Fibroblast of lung (primary cell): ENCODE measurements around the gene YJEFN3.

ENCODE experiments used
- CTCF ChIP-seq, 2 donors: IDR thresholded peaks in 1 of 2; conservative IDR thresholded peaks in 1 of 2; 1 replicate in 1 of 2; 2 replicates in 1 of 2; pipeline ENCODE4 v1.5.1; 2011 to 2012; ENCODE audit warnings: low read length in 2 of 2, control low read depth in 1 of 2, inconsistent platforms in 1 of 2, low read depth in 1 of 2, mild to moderate bottlenecking in 1 of 2
- EZH2 ChIP-seq: IDR thresholded peaks from 2 replicates; pipeline ENCODE4 v1.5.1; 2012; ENCODE audit warnings: low read length, control low read depth, mild to moderate bottlenecking; ENCODE audit errors: missing control alignments

GRCh38 chr19:19550972-19551852 is 22.5 kb downstream of the YJEFN3 start:
- no peak for TF ChIP-seq CTCF (conservative IDR thresholded peaks at IDR 0.05 in 1 of 2, IDR thresholded peaks at IDR 0.05 in 1 of 2; ENCODE audit: low read depth in 1 of 2, low read length in 2 of 2)
- no peak for TF ChIP-seq EZH2
